ENCODE results near the gene PBX3.

Gene PBX3

GRCh38 chr9:125803526-125803925 lies 56.4 kb downstream of the PBX3 start:
- no peaks in the 10 kb centered on the region for H3K9me3 ChIP-seq (ENCODE audit: control insufficient read depth, low read length)
- H3K27ac ChIP-seq (ENCODE audit: low read depth, low read length, severe bottlenecking): no peak overlapping the region
- H3K4me3 ChIP-seq (ENCODE audit: extremely low read depth, insufficient read depth, low read length, poor library complexity, severe bottlenecking): no peak overlapping the region
- no CpG with 5 or more reads among the region's 2 CpGs for WGBS, 2 experiments (ENCODE audit: insufficient coverage in 2 of 2)
- peaks cover 8% of the 10 kb centered on the region for H3K36me3 ChIP-seq (ENCODE audit: control insufficient read depth, insufficient read depth, low read length)
- no peaks in the 10 kb centered on the region for H3K4me1 ChIP-seq (ENCODE audit: control insufficient read depth, insufficient read depth, low read length, poor library complexity, severe bottlenecking)

- Histone ChIP-seq H3K4me3 (ENCODE audit: extremely low read depth, insufficient read depth, low read length, poor library complexity, severe bottlenecking) (no peak overlapping the region), H3K9me3 (ENCODE audit: control insufficient read depth, low read length) (no peaks in the 10 kb centered on the region), H3K27ac (ENCODE audit: low read depth, low read length, severe bottlenecking) (no peak overlapping the region), H3K4me1 (ENCODE audit: control insufficient read depth, insufficient read depth, low read length, poor library complexity, severe bottlenecking) (no peaks in the 10 kb centered on the region), H3K36me3 (ENCODE audit: control insufficient read depth, insufficient read depth, low read length) (peaks cover 8% of the 10 kb centered on the region)
- 91 to 93% methylated on average over 2 of the region's 2 CpGs for WGBS, 2 experiments (ENCODE audit: insufficient coverage in 2 of 2)
Measured at GRCh38 chr9:125805057-125805456, 57.9 kb downstream of the PBX3 start.

GRCh38 chr9:125805586-125805985 lies 58.4 kb downstream of the PBX3 start:
- H3K36me3 ChIP-seq (ENCODE audit: control insufficient read depth, insufficient read depth, low read length): peaks cover 8% of the 10 kb centered on the region
- H3K9me3 ChIP-seq (ENCODE audit: control insufficient read depth, low read length): no peaks in the 10 kb centered on the region
- H3K4me1 ChIP-seq (ENCODE audit: control insufficient read depth, insufficient read depth, low read length, poor library complexity, severe bottlenecking): no peaks in the 10 kb centered on the region
- no peak overlapping the region for H3K27ac ChIP-seq (ENCODE audit: low read depth, low read length, severe bottlenecking)
- H3K4me3 ChIP-seq (ENCODE audit: extremely low read depth, insufficient read depth, low read length, poor library complexity, severe bottlenecking): no peak overlapping the region

- no peak overlapping the region for H3K4me3 ChIP-seq (ENCODE audit: extremely low read depth, insufficient read depth, low read length, poor library complexity, severe bottlenecking)
- no peak overlapping the region for H3K27ac ChIP-seq (ENCODE audit: low read depth, low read length, severe bottlenecking)
- no peaks in the 10 kb centered on the region for H3K9me3 ChIP-seq (ENCODE audit: control insufficient read depth, low read length)
- no peaks in the 10 kb centered on the region for H3K4me1 ChIP-seq (ENCODE audit: control insufficient read depth, insufficient read depth, low read length, poor library complexity, severe bottlenecking)
- H3K36me3 ChIP-seq (ENCODE audit: control insufficient read depth, insufficient read depth, low read length): peaks cover 7% of the 10 kb centered on the region
- WGBS, 2 experiments (ENCODE audit: insufficient coverage in 2 of 2): 92 to 94% methylated on average over 2 to 3 of the region's 3 CpGs
Measured at GRCh38 chr9:125807079-125807478, 59.9 kb downstream of the PBX3 start.

- no peaks in the 10 kb centered on the region for H3K9me3 ChIP-seq (ENCODE audit: control insufficient read depth, low read length)
- no peak overlapping the region for H3K27ac ChIP-seq (ENCODE audit: low read depth, low read length, severe bottlenecking)
- peaks cover 3% of the 10 kb centered on the region for H3K36me3 ChIP-seq (ENCODE audit: control insufficient read depth, insufficient read depth, low read length)
- peaks cover 5% of the 10 kb centered on the region for H3K4me1 ChIP-seq (ENCODE audit: control insufficient read depth, insufficient read depth, low read length, poor library complexity, severe bottlenecking)
- H3K4me3 ChIP-seq (ENCODE audit: extremely low read depth, insufficient read depth, low read length, poor library complexity, severe bottlenecking): no peak overlapping the region
Measured at GRCh38 chr9:125810161-125810560, 63.0 kb downstream of the PBX3 start.

GRCh38 chr9:125811002-125811401 lies 63.8 kb downstream of the PBX3 start:
- 86 to 92% methylated on average over 2 to 3 of the region's 3 CpGs for WGBS, 2 experiments (ENCODE audit: insufficient coverage in 2 of 2)
- H3K27ac ChIP-seq (ENCODE audit: low read depth, low read length, severe bottlenecking): no peak overlapping the region

GRCh38 chr9:125812403-125812802 lies 65.2 kb downstream of the PBX3 start:
- H3K4me1 ChIP-seq (ENCODE audit: control insufficient read depth, insufficient read depth, low read length, poor library complexity, severe bottlenecking): peaks cover 12% of the 10 kb centered on the region
- H3K9me3 ChIP-seq (ENCODE audit: control insufficient read depth, low read length): no peaks in the 10 kb centered on the region
- H3K4me3 ChIP-seq (ENCODE audit: extremely low read depth, insufficient read depth, low read length, poor library complexity, severe bottlenecking): no peak overlapping the region
- H3K36me3 ChIP-seq (ENCODE audit: control insufficient read depth, insufficient read depth, low read length): peaks cover 3% of the 10 kb centered on the region
- 95 to 98% methylated on average over 6 of the region's 6 CpGs for WGBS, 2 experiments (ENCODE audit: insufficient coverage in 2 of 2)
- no peak overlapping the region for H3K27ac ChIP-seq (ENCODE audit: low read depth, low read length, severe bottlenecking)

More at GRCh38 chr9:125811002-125811401, 63.8 kb downstream of the PBX3 start:
- Histone ChIP-seq H3K4me1 (ENCODE audit: control insufficient read depth, insufficient read depth, low read length, poor library complexity, severe bottlenecking) (peaks cover 12% of the 10 kb centered on the region), H3K4me3 (ENCODE audit: extremely low read depth, insufficient read depth, low read length, poor library complexity, severe bottlenecking) (no peak overlapping the region), H3K9me3 (ENCODE audit: control insufficient read depth, low read length) (no peaks in the 10 kb centered on the region), H3K36me3 (ENCODE audit: control insufficient read depth, insufficient read depth, low read length) (peaks cover 3% of the 10 kb centered on the region)

- Histone ChIP-seq H3K9me3 (ENCODE audit: control insufficient read depth, low read length) (no peaks in the 10 kb centered on the region), H3K27ac (ENCODE audit: low read depth, low read length, severe bottlenecking) (no peak overlapping the region), H3K4me3 (ENCODE audit: extremely low read depth, insufficient read depth, low read length, poor library complexity, severe bottlenecking) (no peak overlapping the region), H3K4me1 (ENCODE audit: control insufficient read depth, insufficient read depth, low read length, poor library complexity, severe bottlenecking) (peaks cover 12% of the 10 kb centered on the region), H3K36me3 (ENCODE audit: control insufficient read depth, insufficient read depth, low read length) (peaks cover 3% of the 10 kb centered on the region)
- WGBS, 2 experiments (ENCODE audit: insufficient coverage in 2 of 2): 100% methylated on average over 1 of the region's 1 CpG; no CpG with 5 or more reads in 1 of the 2 experiments
Measured at GRCh38 chr9:125815568-125815967, 68.4 kb downstream of the PBX3 start.

- Histone ChIP-seq H3K36me3 (ENCODE audit: control insufficient read depth, insufficient read depth, low read length) (peaks cover 3% of the 10 kb centered on the region), H3K4me3 (ENCODE audit: extremely low read depth, insufficient read depth, low read length, poor library complexity, severe bottlenecking) (no peak overlapping the region), H3K4me1 (ENCODE audit: control insufficient read depth, insufficient read depth, low read length, poor library complexity, severe bottlenecking) (peaks cover 12% of the 10 kb centered on the region), H3K27ac (ENCODE audit: low read depth, low read length, severe bottlenecking) (no peak overlapping the region), H3K9me3 (ENCODE audit: control insufficient read depth, low read length) (no peaks in the 10 kb centered on the region)
- 96 to 100% methylated on average over 3 of the region's 5 CpGs for WGBS, 2 experiments (ENCODE audit: insufficient coverage in 2 of 2)
Measured at GRCh38 chr9:125816321-125816720, 69.1 kb downstream of the PBX3 start.

GRCh38 chr9:125820100-125820804 lies 73.1 kb downstream of the PBX3 start:
- no peak overlapping the region for H3K27ac ChIP-seq (ENCODE audit: low read depth, low read length, severe bottlenecking)
- WGBS, 2 experiments (ENCODE audit: insufficient coverage in 2 of 2): 90 to 100% methylated on average over 1 to 2 of the region's 4 CpGs
- no peaks in the 10 kb centered on the region for H3K36me3 ChIP-seq (ENCODE audit: control insufficient read depth, insufficient read depth, low read length)
- H3K4me1 ChIP-seq (ENCODE audit: control insufficient read depth, insufficient read depth, low read length, poor library complexity, severe bottlenecking): peaks cover 7% of the 10 kb centered on the region
- no peaks in the 10 kb centered on the region for H3K9me3 ChIP-seq (ENCODE audit: control insufficient read depth, low read length)
- no peak overlapping the region for H3K4me3 ChIP-seq (ENCODE audit: extremely low read depth, insufficient read depth, low read length, poor library complexity, severe bottlenecking)

GRCh38 chr9:125821078-125821477 lies 73.9 kb downstream of the PBX3 start:
- WGBS, 2 experiments (ENCODE audit: insufficient coverage in 2 of 2): no CpG with 5 or more reads among the region's 4 CpGs
- Histone ChIP-seq H3K27ac (ENCODE audit: low read depth, low read length, severe bottlenecking) (no peak overlapping the region), H3K36me3 (ENCODE audit: control insufficient read depth, insufficient read depth, low read length) (no peaks in the 10 kb centered on the region), H3K9me3 (ENCODE audit: control insufficient read depth, low read length) (no peaks in the 10 kb centered on the region), H3K4me3 (ENCODE audit: extremely low read depth, insufficient read depth, low read length, poor library complexity, severe bottlenecking) (no peak overlapping the region), H3K4me1 (ENCODE audit: control insufficient read depth, insufficient read depth, low read length, poor library complexity, severe bottlenecking) (no peaks in the 10 kb centered on the region)

Measured in mesodermal cell (in vitro differentiated cells).